Spleen (tissue), 7 donors: ENCODE data around the gene DNAJC17.

Experiments used
- POLR2A ChIP-seq, 3 donors: fragments of 450-650 bp; IDR thresholded peaks; one replicate each; pipeline ENCODE4 v1.5.1; 2017; ENCODE audit warnings: antibody characterized with exemption in 3 of 3, mild to moderate bottlenecking in 1 of 3
- POLR2AphosphoS5 ChIP-seq, 3 donors: sonication (generic); formaldehyde crosslinking; IDR thresholded peaks; one replicate each; pipeline ENCODE4 v1.5.1; 2017; ENCODE audit warnings: antibody characterized with exemption in 3 of 3
- TF ChIP-seq, protein P1 (sequence below), 11 experiments: fragments of 200-600 bp in 7 of 11; fragments of 450-650 bp in 4 of 11; sonication (generic) in 4 of 11; IDR thresholded peaks in 8 of 11; conservative IDR thresholded peaks in 3 of 11; 1 replicate in 7 of 11; 2 replicates in 4 of 11; pipeline versions ENCODE4 v1.4.0 to v1.8.0; 2016 to 2021; ENCODE audit warnings: antibody characterized with exemption in 11 of 11, inconsistent platforms in 4 of 11, mild to moderate bottlenecking in 1 of 11
- donor health status: DM: no; HTN: no; CAD: no; lungs with moderate emphysema.
- donor health status: DM: no; HTN: no; CAD: no.
- donor health status: DM: no; HTN: no; CAD: no.

DNA sequence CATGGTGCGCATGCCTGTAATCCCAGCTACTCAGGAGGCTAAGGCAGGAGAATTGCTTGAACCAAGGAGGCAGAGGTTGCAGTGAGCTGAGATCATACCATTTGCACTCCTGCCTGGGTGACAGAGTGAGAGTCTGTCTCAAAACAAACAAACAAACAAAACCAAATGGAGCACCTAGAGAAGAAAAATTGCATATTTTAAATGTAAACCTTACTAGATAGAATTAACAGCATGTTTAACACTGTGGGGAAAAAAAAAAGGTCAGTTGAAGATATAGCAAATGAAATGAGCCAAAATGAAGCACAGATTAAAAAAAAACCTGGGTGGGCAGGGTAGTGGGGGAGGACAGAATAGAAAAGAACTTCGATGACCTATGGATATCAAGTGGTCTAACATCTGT, 13.9 kb upstream of the DNAJC17 start:
- TF ChIP-seq, protein P1, sequence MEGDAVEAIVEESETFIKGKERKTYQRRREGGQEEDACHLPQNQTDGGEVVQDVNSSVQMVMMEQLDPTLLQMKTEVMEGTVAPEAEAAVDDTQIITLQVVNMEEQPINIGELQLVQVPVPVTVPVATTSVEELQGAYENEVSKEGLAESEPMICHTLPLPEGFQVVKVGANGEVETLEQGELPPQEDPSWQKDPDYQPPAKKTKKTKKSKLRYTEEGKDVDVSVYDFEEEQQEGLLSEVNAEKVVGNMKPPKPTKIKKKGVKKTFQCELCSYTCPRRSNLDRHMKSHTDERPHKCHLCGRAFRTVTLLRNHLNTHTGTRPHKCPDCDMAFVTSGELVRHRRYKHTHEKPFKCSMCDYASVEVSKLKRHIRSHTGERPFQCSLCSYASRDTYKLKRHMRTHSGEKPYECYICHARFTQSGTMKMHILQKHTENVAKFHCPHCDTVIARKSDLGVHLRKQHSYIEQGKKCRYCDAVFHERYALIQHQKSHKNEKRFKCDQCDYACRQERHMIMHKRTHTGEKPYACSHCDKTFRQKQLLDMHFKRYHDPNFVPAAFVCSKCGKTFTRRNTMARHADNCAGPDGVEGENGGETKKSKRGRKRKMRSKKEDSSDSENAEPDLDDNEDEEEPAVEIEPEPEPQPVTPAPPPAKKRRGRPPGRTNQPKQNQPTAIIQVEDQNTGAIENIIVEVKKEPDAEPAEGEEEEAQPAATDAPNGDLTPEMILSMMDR (IDR thresholded peaks at IDR 0.05 in 8 of 11, conservative IDR thresholded peaks at IDR 0.05 in 3 of 11): no peak
- TF ChIP-seq POLR2A (IDR thresholded peaks at IDR 0.05) (no peak), POLR2AphosphoS5 (IDR thresholded peaks at IDR 0.05) (no peak)
